Progenitor cell of endocrine pancreas (in vitro differentiated cells): ENCODE measurements around the gene KRTAP10-9. TPM values are rescaled to one million over a fixed set of nuclear protein-coding genes. Genes with fewer than 3 reads are reported as not detected.

Source experiments
- DNase-seq: peaks from one replicate; pipeline ENCODE4 v3.0.0; 2021; ENCODE audit warnings: low spot score; ENCODE audit not compliant: unreplicated experiment
- H3K27ac Mint-ChIP-seq: 2 replicates; pipeline ENCODE4 v1.8.0; 2021; ENCODE audit warnings: mild to moderate bottlenecking, moderate library complexity, mixed read lengths
- H3K27me3 Mint-ChIP-seq: 2 replicates; pipeline ENCODE4 v1.8.0; 2021; ENCODE audit warnings: mixed read lengths
- H3K36me3 Mint-ChIP-seq: 2 replicates; pipeline ENCODE4 v1.8.0; 2022; ENCODE audit warnings: mixed read lengths; ENCODE audit not compliant: insufficient read depth
- H3K4me1 Mint-ChIP-seq: 2 replicates; pipeline ENCODE4 v1.8.0; 2021; ENCODE audit warnings: low read depth, mixed read lengths
- H3K4me3 Mint-ChIP-seq: 2 replicates; pipeline ENCODE4 v1.8.0; 2021; ENCODE audit warnings: low read depth, mild to moderate bottlenecking, moderate library complexity, mixed read lengths
- H3K9me3 Mint-ChIP-seq: 2 replicates; pipeline ENCODE4 v1.8.0; 2021; ENCODE audit warnings: low read depth, mixed read lengths
- CTCF ChIP-seq: fragments of 200-600 bp; sonication (generic); IDR thresholded peaks from one replicate; pipeline ENCODE4 v1.5.0; 2021; ENCODE audit warnings: antibody characterized with exemption, mild to moderate bottlenecking; ENCODE audit not compliant: unreplicated experiment
- total RNA-seq: library from RNA; stranded (reverse); gene quantifications from 2 replicates; pipeline ENCODE4 v1.2.1, GENCODE V29; 2021

The KRTAP10-9 gene
- total RNA-seq, 1 donor from 2014 or later = not detected

GRCh38 chr21:44593598-44594405 is 33.1 kb upstream of the KRTAP10-9 start:
- DNase-seq = no peak
- H3K36me3 Mint-ChIP-seq = no peaks in the 10 kb centered on the region
- H3K4me3 Mint-ChIP-seq = no peak overlapping the region
- H3K27ac Mint-ChIP-seq = no peak overlapping the region
- H3K4me1 Mint-ChIP-seq = peaks cover 7% of the 10 kb centered on the region
- TF ChIP-seq CTCF = no peak
- peaks cover 4% of the 10 kb centered on the region for H3K9me3 Mint-ChIP-seq
- no peaks in the 10 kb centered on the region for H3K27me3 Mint-ChIP-seq

- H3K4me3 Mint-ChIP-seq = no peak overlapping the region
- TF ChIP-seq CTCF = no peak
Measured at GRCh38 chr21:44594406-44594916, 32.4 kb upstream of the KRTAP10-9 start.

GRCh38 chr21:44595524-44595923 is 31.4 kb upstream of the KRTAP10-9 start:
- DNase-seq = no peak
- Mint-ChIP-seq H3K27me3 (no peaks in the 10 kb centered on the region), H3K9me3 (peaks cover 5% of the 10 kb centered on the region), H3K36me3 (no peaks in the 10 kb centered on the region), H3K27ac (no peak overlapping the region), H3K4me3 (no peak overlapping the region), H3K4me1 (peaks cover 7% of the 10 kb centered on the region)
- TF ChIP-seq CTCF = no peak

More at GRCh38 chr21:44594406-44594916, 32.4 kb upstream of the KRTAP10-9 start:
- Mint-ChIP-seq H3K36me3 (no peaks in the 10 kb centered on the region), H3K27me3 (no peaks in the 10 kb centered on the region), H3K27ac (peak overlapping the region; percentile 34), H3K9me3 (peaks cover 5% of the 10 kb centered on the region), H3K4me1 (peaks cover 7% of the 10 kb centered on the region)
- no peak for DNase-seq

GRCh38 chr21:44596068-44596725 is 30.7 kb upstream of the KRTAP10-9 start:
- DNase-seq = no peak
- Mint-ChIP-seq H3K9me3 (peaks cover 5% of the 10 kb centered on the region), H3K27ac (no peak overlapping the region), H3K4me1 (peaks cover 7% of the 10 kb centered on the region), H3K27me3 (no peaks in the 10 kb centered on the region), H3K36me3 (no peaks in the 10 kb centered on the region), H3K4me3 (no peak overlapping the region)
- no peak for TF ChIP-seq CTCF

- no peak overlapping the region for H3K4me3 Mint-ChIP-seq
- peaks cover 5% of the 10 kb centered on the region for H3K9me3 Mint-ChIP-seq
- H3K27me3 Mint-ChIP-seq = peaks cover 2% of the 10 kb centered on the region
- H3K36me3 Mint-ChIP-seq = no peaks in the 10 kb centered on the region
- no peak for DNase-seq
- TF ChIP-seq CTCF = no peak
- H3K4me1 Mint-ChIP-seq = peaks cover 7% of the 10 kb centered on the region
- no peak overlapping the region for H3K27ac Mint-ChIP-seq
Measured at GRCh38 chr21:44598061-44598460, 28.8 kb upstream of the KRTAP10-9 start.
